SU-DHL-6 (cell line): ENCODE results near the gene ADCY7.

ENCODE experiments used
- H2AFZ ChIP-seq: fragments of 200-600 bp; sonication (generic); 2 replicates; pipeline ENCODE4 v1.6.1; 2014; ENCODE audit warnings: low read depth, mild to moderate bottlenecking, moderate library complexity, mixed read lengths, antibody characterized with exemption, low read length; ENCODE audit not compliant: severe bottlenecking
- H3F3A ChIP-seq: fragments of 200-600 bp; shearing (Covaris generic); 2 replicates; pipeline ENCODE4 v1.6.0; 2016; ENCODE audit warnings: antibody characterized with exemption, mild to moderate bottlenecking; ENCODE audit not compliant: insufficient read depth
- H3K27ac ChIP-seq: fragments of 200-600 bp; sonication (generic); 2 replicates; pipeline ENCODE4 v1.5.1; 2016; ENCODE audit warnings: low read depth, mild to moderate bottlenecking, low read length, moderate library complexity, mixed read lengths
- H3K27me3 ChIP-seq: fragments of 200-600 bp; sonication (generic), shearing (Covaris generic); 2 replicates; pipeline ENCODE4 v1.6.0; 2014; ENCODE audit warnings: mild to moderate bottlenecking, low read length
- H3K36me3 ChIP-seq: fragments of 200-600 bp; sonication (generic); 2 replicates; pipeline ENCODE4 v1.6.1; 2014; ENCODE audit warnings: mild to moderate bottlenecking, low read length, mixed read lengths
- H3K4me2 ChIP-seq: fragments of 300-600, 200-600 bp; shearing (Covaris generic), sonication (generic); 2 replicates; pipeline ENCODE4 v1.6.0; 2014; ENCODE audit warnings: low read length, low read depth, mild to moderate bottlenecking; ENCODE audit not compliant: poor library complexity, severe bottlenecking
- H3K4me3 ChIP-seq: fragments of 200-600 bp; sonication (generic); 2 replicates; pipeline ENCODE4 v1.5.1; 2014; ENCODE audit warnings: antibody characterized with exemption, low read length, mild to moderate bottlenecking, mixed read lengths; ENCODE audit not compliant: insufficient read depth, poor library complexity, severe bottlenecking
- H3K79me2 ChIP-seq: fragments of 200-600 bp; sonication (generic); 2 replicates; pipeline ENCODE4 v1.6.1; 2014; ENCODE audit warnings: mild to moderate bottlenecking, low read length, moderate library complexity; ENCODE audit not compliant: insufficient read depth
- H3K9ac ChIP-seq: fragments of 200-600 bp; sonication (generic); 2 replicates; pipeline ENCODE4 v1.7.0; 2014; ENCODE audit warnings: mild to moderate bottlenecking, low read length
- H3K9me2 ChIP-seq: fragments of 200-600 bp; sonication (generic); replicated peaks from 2 replicates; pipeline ENCODE4 v1.6.1; 2014; ENCODE audit warnings: low read length; ENCODE audit not compliant: insufficient read depth
- H3K9me3 ChIP-seq: fragments of 200-600 bp; sonication (generic); 2 replicates; pipeline ENCODE4 v1.6.1; 2014; ENCODE audit warnings: low read length, mixed read lengths; ENCODE audit not compliant: insufficient read depth
- H4K20me1 ChIP-seq: fragments of 200-600 bp; sonication (generic); 2 replicates; pipeline ENCODE4 v1.6.1; 2014; ENCODE audit warnings: low read depth, mild to moderate bottlenecking, antibody characterized with exemption, low read length, moderate library complexity, mixed read lengths
- EZH2phosphoT487 ChIP-seq: fragments of 200-600 bp; sonication (generic), shearing (Covaris generic); conservative IDR thresholded peaks from 2 replicates; pipeline ENCODE4 v1.6.1; 2018; ENCODE audit warnings: mild to moderate bottlenecking, antibody characterized with exemption, low read length, moderate library complexity, mixed read lengths
- TF ChIP-seq, protein P1 (sequence below): fragments of 200-600 bp; sonication (generic); IDR thresholded peaks from one replicate; pipeline ENCODE4 v1.5.1; 2017; ENCODE audit warnings: antibody characterized with exemption, mild to moderate bottlenecking, low read length, moderate library complexity; ENCODE audit not compliant: insufficient read depth, poor library complexity, severe bottlenecking

Gene ADCY7

DNA sequence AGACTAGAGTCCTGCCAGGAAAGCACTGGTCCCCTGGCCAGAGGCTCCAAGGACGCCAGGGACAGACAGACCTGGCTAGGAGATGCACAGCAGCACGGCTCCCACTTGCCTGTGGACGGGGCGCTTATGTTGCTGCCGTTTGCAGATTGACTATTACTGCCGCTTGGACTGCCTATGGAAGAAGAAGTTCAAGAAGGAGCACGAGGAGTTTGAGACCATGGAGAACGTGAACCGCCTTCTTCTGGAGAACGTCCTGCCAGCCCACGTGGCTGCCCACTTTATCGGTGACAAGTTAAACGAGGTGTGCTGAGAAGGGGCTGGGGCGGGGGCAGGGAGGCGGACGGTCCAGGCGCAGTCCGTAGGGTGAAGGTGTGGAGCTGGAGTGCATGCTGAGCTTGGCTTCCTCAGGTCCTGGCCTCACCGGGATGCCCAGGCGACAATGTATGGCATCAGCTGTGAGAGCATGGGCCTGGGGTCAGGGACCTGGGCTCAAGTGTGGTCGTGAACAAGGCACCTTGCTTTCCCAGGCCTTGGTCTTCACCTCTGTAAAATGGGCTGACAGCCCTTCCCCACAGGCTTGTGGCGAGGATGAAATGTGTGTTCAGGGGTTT lies 45.6 kb downstream of the ADCY7 start:
- H3K27me3 ChIP-seq: no peaks in the 10 kb centered on the region
- no peak overlapping the region for H3K4me3 ChIP-seq
- no peaks in the 10 kb centered on the region for H3K79me2 ChIP-seq
- no peaks in the 10 kb centered on the region for H3K9me2 ChIP-seq
- H3K4me2 ChIP-seq: no peak overlapping the region
- H3K9me3 ChIP-seq: no peaks in the 10 kb centered on the region
- H3K36me3 ChIP-seq: peaks cover 4% of the 10 kb centered on the region; the same call in 1 of the 2 replicates
- no peak overlapping the region for H3K9ac ChIP-seq
- TF ChIP-seq EZH2phosphoT487: no peak
- TF ChIP-seq, protein P1, sequence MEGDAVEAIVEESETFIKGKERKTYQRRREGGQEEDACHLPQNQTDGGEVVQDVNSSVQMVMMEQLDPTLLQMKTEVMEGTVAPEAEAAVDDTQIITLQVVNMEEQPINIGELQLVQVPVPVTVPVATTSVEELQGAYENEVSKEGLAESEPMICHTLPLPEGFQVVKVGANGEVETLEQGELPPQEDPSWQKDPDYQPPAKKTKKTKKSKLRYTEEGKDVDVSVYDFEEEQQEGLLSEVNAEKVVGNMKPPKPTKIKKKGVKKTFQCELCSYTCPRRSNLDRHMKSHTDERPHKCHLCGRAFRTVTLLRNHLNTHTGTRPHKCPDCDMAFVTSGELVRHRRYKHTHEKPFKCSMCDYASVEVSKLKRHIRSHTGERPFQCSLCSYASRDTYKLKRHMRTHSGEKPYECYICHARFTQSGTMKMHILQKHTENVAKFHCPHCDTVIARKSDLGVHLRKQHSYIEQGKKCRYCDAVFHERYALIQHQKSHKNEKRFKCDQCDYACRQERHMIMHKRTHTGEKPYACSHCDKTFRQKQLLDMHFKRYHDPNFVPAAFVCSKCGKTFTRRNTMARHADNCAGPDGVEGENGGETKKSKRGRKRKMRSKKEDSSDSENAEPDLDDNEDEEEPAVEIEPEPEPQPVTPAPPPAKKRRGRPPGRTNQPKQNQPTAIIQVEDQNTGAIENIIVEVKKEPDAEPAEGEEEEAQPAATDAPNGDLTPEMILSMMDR: no peak
- no peaks in the 10 kb centered on the region for H4K20me1 ChIP-seq
- no peak overlapping the region for H3K27ac ChIP-seq
- H2AFZ ChIP-seq: no peak overlapping the region
- no peaks in the 10 kb centered on the region for H3F3A ChIP-seq

DNA sequence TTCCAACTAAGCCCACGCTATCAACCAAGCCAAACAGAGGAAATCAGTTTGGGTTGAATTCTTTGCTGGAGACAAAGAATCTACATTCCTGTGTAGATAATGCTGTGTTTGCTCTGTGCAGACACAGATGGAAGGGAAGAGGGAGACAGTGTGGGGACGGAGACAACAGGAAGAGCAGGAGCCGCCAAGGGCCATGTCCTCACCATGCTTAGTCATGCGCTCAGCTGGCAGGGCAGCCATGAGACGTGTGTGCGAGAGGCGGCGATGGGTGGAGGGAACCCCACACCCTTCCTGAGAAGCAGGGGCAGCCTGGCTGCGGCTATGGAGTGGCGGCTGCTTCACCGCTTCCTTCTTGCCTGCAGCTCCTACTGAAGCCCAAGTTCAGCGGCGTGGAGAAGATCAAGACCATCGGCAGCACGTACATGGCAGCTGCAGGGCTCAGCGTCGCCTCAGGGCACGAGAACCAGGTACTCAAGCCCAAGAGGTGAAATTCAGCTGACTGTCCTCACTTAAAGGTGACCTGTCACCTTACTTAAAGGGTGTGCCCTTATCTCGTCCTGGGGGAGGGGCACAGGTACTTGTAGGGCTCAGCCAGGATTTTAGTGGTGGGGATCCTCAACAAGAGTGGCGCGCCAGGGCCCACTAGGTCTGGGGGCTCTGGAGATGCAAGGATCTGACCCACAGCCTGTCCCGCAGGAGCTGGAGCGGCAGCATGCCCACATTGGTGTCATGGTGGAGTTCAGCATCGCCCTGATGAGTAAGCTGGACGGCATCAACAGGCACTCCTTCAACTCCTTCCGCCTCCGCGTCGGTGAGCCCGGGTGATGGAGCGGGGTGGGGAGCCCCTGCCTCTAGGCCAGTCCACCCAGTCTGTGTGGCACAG lies 47.5 kb downstream of the ADCY7 start:
- Histone ChIP-seq H3K4me2 (no peak overlapping the region), H3K27me3 (no peaks in the 10 kb centered on the region), H3F3A (peaks cover 5% of the 10 kb centered on the region; the same call in 1 of the 2 replicates), H2AFZ (no peak overlapping the region), H3K36me3 (peaks cover 19% of the 10 kb centered on the region; the same call in 1 of the 2 replicates), H3K9me2 (no peaks in the 10 kb centered on the region), H3K9me3 (no peaks in the 10 kb centered on the region), H3K4me3 (no peak overlapping the region), H3K79me2 (no peaks in the 10 kb centered on the region), H3K9ac (no peak overlapping the region), H3K27ac (no peak overlapping the region), H4K20me1 (no peaks in the 10 kb centered on the region)
- no peak for TF ChIP-seq EZH2phosphoT487
- TF ChIP-seq, protein P1: no peak

DNA sequence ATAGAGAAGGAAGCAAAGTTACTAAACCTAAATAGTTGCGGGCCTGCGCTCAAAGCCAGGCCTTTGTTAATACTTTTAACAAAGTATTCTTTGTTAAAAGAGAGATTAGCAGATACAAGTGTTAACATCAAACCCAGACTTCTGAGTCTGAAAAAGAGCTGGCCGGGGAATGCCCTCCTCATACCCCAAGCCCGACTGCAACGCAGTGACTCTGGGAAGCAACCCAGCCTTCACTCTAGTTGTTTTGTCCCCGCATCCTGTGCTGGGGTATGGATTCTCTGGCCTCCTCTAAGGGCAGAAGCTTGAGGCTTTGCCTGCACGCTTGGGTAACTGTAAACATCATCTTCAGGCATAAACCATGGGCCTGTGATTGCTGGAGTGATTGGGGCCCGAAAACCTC lies 48.3 kb downstream of the ADCY7 start:
- Histone ChIP-seq H3K27ac (no peak overlapping the region), H3K4me3 (no peak overlapping the region), H3K79me2 (no peaks in the 10 kb centered on the region), H3K36me3 (peaks cover 26% of the 10 kb centered on the region; the same call in 1 of the 2 replicates), H3K27me3 (no peaks in the 10 kb centered on the region), H4K20me1 (no peaks in the 10 kb centered on the region), H3K9me2 (no peaks in the 10 kb centered on the region), H3K9me3 (no peaks in the 10 kb centered on the region), H3K4me2 (no peak overlapping the region), H3K9ac (no peak overlapping the region), H3F3A (peaks cover 5% of the 10 kb centered on the region; the same call in 1 of the 2 replicates), H2AFZ (no peak overlapping the region)
- no peak for TF ChIP-seq EZH2phosphoT487
- TF ChIP-seq, protein P1: no peak
